ENCODE measurements around the gene CKB. TPM values are rescaled to one million over a fixed set of nuclear protein-coding genes. Genes with fewer than 3 reads are reported as not detected.

Gene CKB
- total RNA-seq, 1 donor, result 5.1 TPM

GRCh38 chr14:103547941-103548462 lies 25.4 kb upstream of the CKB start:
- H3K9me3 ChIP-seq (ENCODE audit: low read depth, low read length), result no peaks in the 10 kb centered on the region
- H3K36me3 ChIP-seq (ENCODE audit: insufficient read depth, low read length), result no peaks in the 10 kb centered on the region
- peaks cover 7% of the 10 kb centered on the region for H3K79me2 ChIP-seq (ENCODE audit: insufficient read depth, low read length)
- no peak for TF ChIP-seq CTCF (IDR thresholded peaks at IDR 0.05; ENCODE audit: extremely low read depth, low read depth, low read length)
- H3K27ac ChIP-seq (ENCODE audit: low read depth, low read length), result no peak overlapping the region
- H4K20me1 ChIP-seq (ENCODE audit: insufficient read depth, low read length), result peaks cover 28% of the 10 kb centered on the region
- no peak overlapping the region for H3K4me2 ChIP-seq (ENCODE audit: insufficient read depth, low read length)
- peaks cover 16% of the 10 kb centered on the region for H3K4me1 ChIP-seq (ENCODE audit: insufficient read depth, low read length)
- peak; percentile 66 for DNase-seq (ENCODE audit: insufficient read length, low spot score, missing footprints)
- H3K4me3 ChIP-seq (ENCODE audit: insufficient read depth, low read length), result no peak overlapping the region
- no peaks in the 10 kb centered on the region for H3K27me3 ChIP-seq (ENCODE audit: insufficient read depth, low read length)
- H2AFZ ChIP-seq (ENCODE audit: low read length), result no peak overlapping the region

- Histone ChIP-seq H3K4me1 (ENCODE audit: insufficient read depth, low read length) (peaks cover 18% of the 10 kb centered on the region), H2AFZ (ENCODE audit: low read length) (no peak overlapping the region), H3K79me2 (ENCODE audit: insufficient read depth, low read length) (peaks cover 7% of the 10 kb centered on the region)
Observed at GRCh38 chr14:103547455-103547940, 24.9 kb upstream of the CKB start.

GRCh38 chr14:103546652-103547454 lies 24.2 kb upstream of the CKB start:
- Histone ChIP-seq H3K9me3 (ENCODE audit: low read depth, low read length) (no peaks in the 10 kb centered on the region), H3K27me3 (ENCODE audit: insufficient read depth, low read length) (no peaks in the 10 kb centered on the region), H3K4me3 (ENCODE audit: insufficient read depth, low read length) (no peak overlapping the region), H3K27ac (ENCODE audit: low read depth, low read length) (no peak overlapping the region), H3K4me1 (ENCODE audit: insufficient read depth, low read length) (peaks cover 13% of the 10 kb centered on the region), H4K20me1 (ENCODE audit: insufficient read depth, low read length) (peaks cover 19% of the 10 kb centered on the region), H3K79me2 (ENCODE audit: insufficient read depth, low read length) (peaks cover 7% of the 10 kb centered on the region), H3K36me3 (ENCODE audit: insufficient read depth, low read length) (no peaks in the 10 kb centered on the region), H3K4me2 (ENCODE audit: insufficient read depth, low read length) (no peak overlapping the region), H2AFZ (ENCODE audit: low read length) (no peak overlapping the region)
- TF ChIP-seq CTCF (IDR thresholded peaks at IDR 0.05; ENCODE audit: extremely low read depth, low read depth, low read length), result peak; percentile 69
- peak; percentile 98 for DNase-seq (ENCODE audit: insufficient read length, low spot score, missing footprints)

More at GRCh38 chr14:103547455-103547940, 24.9 kb upstream of the CKB start:
- H4K20me1 ChIP-seq (ENCODE audit: insufficient read depth, low read length), result peaks cover 24% of the 10 kb centered on the region
- H3K4me2 ChIP-seq (ENCODE audit: insufficient read depth, low read length), result no peak overlapping the region
- no peaks in the 10 kb centered on the region for H3K9me3 ChIP-seq (ENCODE audit: low read depth, low read length)
- TF ChIP-seq CTCF (IDR thresholded peaks at IDR 0.05; ENCODE audit: extremely low read depth, low read depth, low read length), result no peak
- no peak overlapping the region for H3K27ac ChIP-seq (ENCODE audit: low read depth, low read length)
- no peak overlapping the region for H3K4me3 ChIP-seq (ENCODE audit: insufficient read depth, low read length)
- H3K36me3 ChIP-seq (ENCODE audit: insufficient read depth, low read length), result no peaks in the 10 kb centered on the region
- DNase-seq (ENCODE audit: insufficient read length, low spot score, missing footprints), result peak; percentile 62
- H3K27me3 ChIP-seq (ENCODE audit: insufficient read depth, low read length), result no peaks in the 10 kb centered on the region
